ENCODE results near the gene CXorf65.

DNA sequence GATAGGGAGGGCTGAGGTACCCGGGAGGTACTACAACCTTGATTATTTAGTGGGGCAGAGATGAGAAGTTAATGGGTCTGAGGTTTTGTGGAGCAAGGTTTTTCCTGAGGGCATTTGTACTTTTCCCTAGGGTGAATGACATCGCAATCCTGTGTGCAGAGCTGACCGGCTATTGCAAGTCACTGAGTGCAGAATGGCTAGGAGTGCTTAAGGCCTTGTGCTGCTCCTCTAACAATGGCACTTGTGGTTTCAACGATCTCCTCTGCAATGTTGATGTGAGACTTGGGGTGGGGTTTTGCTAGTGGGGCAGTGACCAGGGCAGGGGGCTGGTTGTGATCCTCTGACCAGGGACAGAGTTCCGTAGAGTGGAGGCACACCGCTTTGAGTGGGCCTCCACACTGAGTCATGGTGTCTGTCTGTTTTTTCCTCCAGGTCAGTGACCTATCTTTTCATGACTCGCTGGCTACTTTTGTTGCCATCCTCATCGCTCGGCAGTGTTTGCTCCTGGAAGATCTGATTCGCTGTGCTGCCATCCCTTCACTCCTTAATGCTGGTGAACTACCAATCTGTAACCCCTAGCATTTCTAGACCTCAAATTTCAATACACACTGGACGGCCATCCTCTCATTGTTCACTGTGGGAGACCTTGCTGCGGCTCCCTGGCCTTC, 21.8 kb upstream of the CXorf65 start:
- TF ChIP-seq, protein P1, sequence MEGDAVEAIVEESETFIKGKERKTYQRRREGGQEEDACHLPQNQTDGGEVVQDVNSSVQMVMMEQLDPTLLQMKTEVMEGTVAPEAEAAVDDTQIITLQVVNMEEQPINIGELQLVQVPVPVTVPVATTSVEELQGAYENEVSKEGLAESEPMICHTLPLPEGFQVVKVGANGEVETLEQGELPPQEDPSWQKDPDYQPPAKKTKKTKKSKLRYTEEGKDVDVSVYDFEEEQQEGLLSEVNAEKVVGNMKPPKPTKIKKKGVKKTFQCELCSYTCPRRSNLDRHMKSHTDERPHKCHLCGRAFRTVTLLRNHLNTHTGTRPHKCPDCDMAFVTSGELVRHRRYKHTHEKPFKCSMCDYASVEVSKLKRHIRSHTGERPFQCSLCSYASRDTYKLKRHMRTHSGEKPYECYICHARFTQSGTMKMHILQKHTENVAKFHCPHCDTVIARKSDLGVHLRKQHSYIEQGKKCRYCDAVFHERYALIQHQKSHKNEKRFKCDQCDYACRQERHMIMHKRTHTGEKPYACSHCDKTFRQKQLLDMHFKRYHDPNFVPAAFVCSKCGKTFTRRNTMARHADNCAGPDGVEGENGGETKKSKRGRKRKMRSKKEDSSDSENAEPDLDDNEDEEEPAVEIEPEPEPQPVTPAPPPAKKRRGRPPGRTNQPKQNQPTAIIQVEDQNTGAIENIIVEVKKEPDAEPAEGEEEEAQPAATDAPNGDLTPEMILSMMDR (IDR thresholded peaks at IDR 0.05) = no peak
- TF ChIP-seq POLR2A (IDR thresholded peaks at IDR 0.05) = no peak

All from heart left ventricle (tissue), 13 donors.